Adrenal gland (tissue), 5 donors: Measurements from ENCODE around the gene MFAP3L.

Source experiments
- POLR2A ChIP-seq, 2 donors: fragments of 450-650 bp; IDR thresholded peaks; one replicate each; pipeline ENCODE4 v1.6.1; 2017; ENCODE audit warnings: antibody characterized with exemption in 2 of 2, mild to moderate bottlenecking in 2 of 2, moderate library complexity in 1 of 2
- TF ChIP-seq, protein P1 (sequence below), 6 experiments: fragments of 450-650 bp in 4 of 6; fragments of 200-600 bp in 2 of 6; sonication (generic) in 1 of 6; IDR thresholded peaks; 1 replicate in 5 of 6; 2 replicates in 1 of 6; pipeline versions ENCODE4 v1.5.1 to v1.8.0; 2016 to 2021; ENCODE audit warnings: antibody characterized with exemption in 6 of 6, mild to moderate bottlenecking in 2 of 6, moderate library complexity in 1 of 6
- donor health status: DM: no; HTN: no; CAD: no.

DNA sequence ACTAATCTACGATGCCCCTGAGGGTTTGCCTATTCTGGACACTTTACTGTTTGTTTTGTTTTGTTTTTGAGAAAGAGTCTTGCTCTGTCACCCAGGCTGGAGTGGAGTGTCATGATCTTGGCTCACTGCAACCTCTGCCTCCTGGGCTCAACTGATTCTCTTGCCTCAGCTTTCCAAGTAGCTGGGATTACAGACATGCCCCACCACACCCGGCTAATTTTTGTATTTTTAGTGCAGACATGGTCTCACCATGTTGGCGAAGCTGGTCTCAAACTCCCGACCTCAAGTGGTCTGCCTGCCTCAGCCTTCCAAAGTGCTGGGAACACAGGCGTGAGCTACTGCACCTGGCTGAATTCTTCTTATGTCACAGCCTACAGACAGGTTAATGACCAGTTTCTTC, 70.7 kb downstream of the MFAP3L start:
- TF ChIP-seq, protein P1, sequence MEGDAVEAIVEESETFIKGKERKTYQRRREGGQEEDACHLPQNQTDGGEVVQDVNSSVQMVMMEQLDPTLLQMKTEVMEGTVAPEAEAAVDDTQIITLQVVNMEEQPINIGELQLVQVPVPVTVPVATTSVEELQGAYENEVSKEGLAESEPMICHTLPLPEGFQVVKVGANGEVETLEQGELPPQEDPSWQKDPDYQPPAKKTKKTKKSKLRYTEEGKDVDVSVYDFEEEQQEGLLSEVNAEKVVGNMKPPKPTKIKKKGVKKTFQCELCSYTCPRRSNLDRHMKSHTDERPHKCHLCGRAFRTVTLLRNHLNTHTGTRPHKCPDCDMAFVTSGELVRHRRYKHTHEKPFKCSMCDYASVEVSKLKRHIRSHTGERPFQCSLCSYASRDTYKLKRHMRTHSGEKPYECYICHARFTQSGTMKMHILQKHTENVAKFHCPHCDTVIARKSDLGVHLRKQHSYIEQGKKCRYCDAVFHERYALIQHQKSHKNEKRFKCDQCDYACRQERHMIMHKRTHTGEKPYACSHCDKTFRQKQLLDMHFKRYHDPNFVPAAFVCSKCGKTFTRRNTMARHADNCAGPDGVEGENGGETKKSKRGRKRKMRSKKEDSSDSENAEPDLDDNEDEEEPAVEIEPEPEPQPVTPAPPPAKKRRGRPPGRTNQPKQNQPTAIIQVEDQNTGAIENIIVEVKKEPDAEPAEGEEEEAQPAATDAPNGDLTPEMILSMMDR (IDR thresholded peaks at IDR 0.05): no peak
- no peak for TF ChIP-seq POLR2A (IDR thresholded peaks at IDR 0.05)
